Keratinocyte (primary cell): ENCODE results near the gene HGS.

Source experiments
- CTCF ChIP-seq, 3 experiments: IDR thresholded peaks in 1 of 3; conservative IDR thresholded peaks in 1 of 3; optimal IDR thresholded peaks in 1 of 3; 2 replicates in 2 of 3; 3 replicates in 1 of 3; pipeline versions ENCODE3 to v1.5.1; 2011; ENCODE audit warnings: low read length in 3 of 3, mild to moderate bottlenecking in 3 of 3, moderate library complexity in 2 of 3, control low read depth in 1 of 3, inconsistent platforms in 1 of 3; ENCODE audit not compliant: insufficient read depth in 2 of 3; ENCODE audit errors: extremely low read depth in 1 of 3
- EZH2 ChIP-seq: IDR thresholded peaks from one replicate; pipeline ENCODE4 v1.6.1; 2012; ENCODE audit warnings: inconsistent platforms, mild to moderate bottlenecking, low read length, moderate library complexity

GRCh38 chr17:81690066-81690465 is 6.3 kb downstream of the HGS start:
- TF ChIP-seq CTCF (optimal IDR thresholded peaks at IDR 0.05 in 1 of 3, IDR thresholded peaks at IDR 0.05 in 1 of 3, conservative IDR thresholded peaks at IDR 0.05 in 1 of 3; ENCODE audit: extremely low read depth in 1 of 3, insufficient read depth in 2 of 3, low read length in 3 of 3) = no peak
- TF ChIP-seq EZH2 = no peak
